ENCODE data around the gene MYL6B. TPM values are rescaled to one million over a fixed set of nuclear protein-coding genes. Genes with fewer than 3 reads are reported as not detected.

MYL6B gene
- total and polyA plus RNA-seq, 8 donors = 4.9 to 98.1 (median 24.3) TPM; not detected in 1

GRCh38 chr12:56143870-56144269, 8.5 kb upstream of the MYL6B start:
- H3K4me3 ChIP-seq = no peak overlapping the region
- TF ChIP-seq EP300 (IDR thresholded peaks at IDR 0.05) (no peak), POLR2AphosphoS5 (IDR thresholded peaks at IDR 0.05) (no peak), CTCF (IDR thresholded peaks at IDR 0.05) (no peak), POLR2A (IDR thresholded peaks at IDR 0.05) (no peak)
- DNase-seq = peak in 1 of 2 donors; percentile 55
- intact Hi-C loops (cut with DNase I; ENCODE audit: low total_unique reads) = no loop called here
- no peaks in the 10 kb centered on the region for H3K9me3 ChIP-seq
- peaks cover 53 to 67% (median 64%) of the 10 kb centered on the region in 4 donors for H3K36me3 ChIP-seq
- no peaks in the 10 kb centered on the region for H3K27me3 ChIP-seq
- peak overlapping the region in 3 of 5 donors; percentile 40 to 71 (median 57) for H3K27ac ChIP-seq
- 59 to 74% (median 69%) methylated on average over 8 of the region's 8 CpGs for WGBS, 5 donors
- H3K4me1 ChIP-seq = peaks cover 5 to 37% (median 16%) of the 10 kb centered on the region in 4 donors

GRCh38 chr12:56145217-56145616, 7.2 kb upstream of the MYL6B start:
- 85 to 95% (median 90%) methylated on average over 3 of the region's 3 CpGs for WGBS, 5 donors
- DNase-seq = no peak
- Histone ChIP-seq H3K4me3 (no peak overlapping the region), H3K36me3 (peaks cover 40 to 53% (median 51%) of the 10 kb centered on the region in 4 donors), H3K27ac (peak overlapping the region in 1 of 5 donors; percentile 71), H3K4me1 (peaks cover 5 to 38% (median 16%) of the 10 kb centered on the region in 4 donors), H3K27me3 (no peaks in the 10 kb centered on the region), H3K9me3 (no peaks in the 10 kb centered on the region)
- TF ChIP-seq EP300 (IDR thresholded peaks at IDR 0.05) (no peak), POLR2AphosphoS5 (IDR thresholded peaks at IDR 0.05) (no peak), CTCF (IDR thresholded peaks at IDR 0.05) (no peak), POLR2A (IDR thresholded peaks at IDR 0.05) (no peak)
- intact Hi-C loops (cut with DNase I; ENCODE audit: low total_unique reads) = no loop called here

- Histone ChIP-seq H3K27ac (peak overlapping the region in 3 of 5 donors; percentile 25 to 58 (median 53)), H3K4me3 (no peak overlapping the region), H3K4me1 (peaks cover 14 to 53% (median 22%) of the 10 kb centered on the region in 4 donors), H3K36me3 (peaks cover 28 to 38% (median 35%) of the 10 kb centered on the region in 4 donors), H3K27me3 (no peaks in the 10 kb centered on the region), H3K9me3 (no peaks in the 10 kb centered on the region)
- TF ChIP-seq CTCF (IDR thresholded peaks at IDR 0.05) = no peak
- peak in 1 of 3 donors; percentile 8 for TF ChIP-seq POLR2AphosphoS5 (IDR thresholded peaks at IDR 0.05)
- 62 to 66% (median 64%) methylated on average over 13 of the region's 13 CpGs for WGBS, 5 donors
- peak in 1 of 2 donors; percentile 82 for DNase-seq
- intact Hi-C loops (cut with DNase I; ENCODE audit: low total_unique reads) = no loop called here
Measured at GRCh38 chr12:56146492-56147460, 5.6 kb upstream of the MYL6B start.

- H3K36me3 ChIP-seq = no peaks in the 10 kb centered on the region
- WGBS, 5 donors = 64 to 67% (median 65%) methylated on average over 3 of the region's 3 CpGs
- intact Hi-C loops (cut with DNase I; ENCODE audit: low total_unique reads) = no loop called here
- DNase-seq = peak in 1 of 2 donors; percentile 18
- TF ChIP-seq EP300 (IDR thresholded peaks at IDR 0.05) (no peak), POLR2AphosphoS5 (IDR thresholded peaks at IDR 0.05) (no peak), CTCF (IDR thresholded peaks at IDR 0.05) (no peak), POLR2A (IDR thresholded peaks at IDR 0.05) (no peak)
- H3K9me3 ChIP-seq = no peaks in the 10 kb centered on the region
- no peaks in the 10 kb centered on the region for H3K27me3 ChIP-seq
- H3K4me1 ChIP-seq = peaks cover 20 to 51% (median 37%) of the 10 kb centered on the region in 4 donors
- H3K4me3 ChIP-seq = no peak overlapping the region
- H3K27ac ChIP-seq = no peak overlapping the region
Measured at GRCh38 chr12:56150563-56150962, 1.8 kb upstream of the MYL6B start.
